ENCODE data around the gene IGF1.

DNA sequence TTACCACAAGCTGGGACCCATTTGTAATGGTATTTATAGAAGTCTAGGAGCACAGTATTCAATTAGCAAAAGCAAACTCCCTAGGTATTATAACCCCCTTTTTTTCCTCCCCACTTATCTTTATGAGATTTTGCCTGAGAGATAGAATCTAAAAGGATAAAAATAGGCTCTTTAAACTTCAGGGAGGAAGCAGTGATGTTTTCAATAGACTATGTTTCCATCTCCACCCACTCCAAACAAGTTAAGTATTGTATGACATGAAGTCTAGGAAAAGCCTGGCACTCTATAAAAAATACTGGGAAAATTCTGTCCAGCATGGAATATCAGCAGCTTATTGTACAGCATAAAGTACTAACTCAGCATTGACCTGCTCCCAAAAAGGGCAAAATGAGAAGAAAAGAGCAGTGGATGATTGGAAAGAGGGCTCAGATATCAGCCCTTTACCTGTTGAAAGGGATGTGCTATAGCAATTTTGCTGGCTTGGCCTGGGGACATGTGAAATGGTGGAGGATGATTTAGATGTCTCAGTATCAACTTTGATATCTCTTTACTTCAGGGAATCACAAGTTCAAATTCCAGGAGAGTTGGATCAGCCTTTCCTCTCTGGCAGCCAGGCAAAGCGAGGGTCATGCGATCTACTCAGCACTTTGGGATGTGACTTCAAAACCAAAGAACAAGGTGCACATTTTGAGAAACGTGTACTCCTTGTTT lies 72.4 kb downstream of the IGF1 start:
- TF ChIP-seq ZNF274 (IDR thresholded peaks at IDR 0.05; ENCODE audit: low read depth, low read length) (no peak), SUZ12 (IDR thresholded peaks at IDR 0.05; ENCODE audit: extremely low read depth, insufficient read depth, insufficient read length) (no peak)
